ENCODE measurements around the gene POU4F1.

DNA sequence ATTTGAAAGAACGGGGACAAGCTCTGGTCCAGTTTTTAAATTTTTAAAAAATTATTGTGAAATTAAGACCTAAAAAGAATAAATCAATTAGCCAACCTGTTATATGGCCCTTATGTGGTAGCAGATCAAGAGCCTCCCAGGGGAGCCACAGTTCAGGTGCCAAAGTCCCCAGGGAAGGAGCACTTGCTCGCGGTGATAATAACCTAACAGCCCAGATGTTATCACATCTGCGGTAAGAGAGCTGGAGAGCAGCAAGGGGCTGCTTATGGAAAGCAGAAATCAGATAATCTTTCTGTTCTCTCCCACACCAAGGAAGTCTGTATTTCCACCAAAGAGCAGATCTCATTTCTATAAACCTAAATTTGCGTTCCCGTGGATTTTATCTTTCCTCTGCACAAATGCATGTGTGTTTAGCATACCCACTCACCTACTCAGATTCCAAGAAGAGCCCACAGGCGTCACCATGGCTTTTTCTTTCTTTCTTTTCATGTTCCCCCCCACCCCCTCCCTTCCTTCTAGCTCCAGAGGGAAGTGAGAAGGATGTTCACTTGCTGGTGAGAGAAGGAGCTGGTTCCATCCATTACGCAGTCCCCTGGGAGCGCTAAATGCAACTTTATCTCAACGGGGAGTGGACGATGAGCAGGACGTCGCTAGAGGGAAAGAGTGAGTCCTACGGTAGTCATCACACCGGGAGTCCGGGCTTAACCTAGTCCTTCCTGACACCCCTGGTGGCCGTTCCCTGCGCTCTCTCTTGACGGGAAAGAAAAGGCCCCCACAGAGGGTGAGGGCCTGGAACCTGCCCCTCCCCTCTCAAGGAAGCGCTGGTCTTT lies 1.6 kb upstream of the POU4F1 start:
- TF ChIP-seq, protein P1, sequence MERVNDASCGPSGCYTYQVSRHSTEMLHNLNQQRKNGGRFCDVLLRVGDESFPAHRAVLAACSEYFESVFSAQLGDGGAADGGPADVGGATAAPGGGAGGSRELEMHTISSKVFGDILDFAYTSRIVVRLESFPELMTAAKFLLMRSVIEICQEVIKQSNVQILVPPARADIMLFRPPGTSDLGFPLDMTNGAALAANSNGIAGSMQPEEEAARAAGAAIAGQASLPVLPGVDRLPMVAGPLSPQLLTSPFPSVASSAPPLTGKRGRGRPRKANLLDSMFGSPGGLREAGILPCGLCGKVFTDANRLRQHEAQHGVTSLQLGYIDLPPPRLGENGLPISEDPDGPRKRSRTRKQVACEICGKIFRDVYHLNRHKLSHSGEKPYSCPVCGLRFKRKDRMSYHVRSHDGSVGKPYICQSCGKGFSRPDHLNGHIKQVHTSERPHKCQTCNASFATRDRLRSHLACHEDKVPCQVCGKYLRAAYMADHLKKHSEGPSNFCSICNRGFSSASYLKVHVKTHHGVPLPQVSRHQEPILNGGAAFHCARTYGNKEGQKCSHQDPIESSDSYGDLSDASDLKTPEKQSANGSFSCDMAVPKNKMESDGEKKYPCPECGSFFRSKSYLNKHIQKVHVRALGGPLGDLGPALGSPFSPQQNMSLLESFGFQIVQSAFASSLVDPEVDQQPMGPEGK (CRISPR knock-in tag; IDR thresholded peaks at IDR 0.05), result no peak
- TF ChIP-seq, protein P2, sequence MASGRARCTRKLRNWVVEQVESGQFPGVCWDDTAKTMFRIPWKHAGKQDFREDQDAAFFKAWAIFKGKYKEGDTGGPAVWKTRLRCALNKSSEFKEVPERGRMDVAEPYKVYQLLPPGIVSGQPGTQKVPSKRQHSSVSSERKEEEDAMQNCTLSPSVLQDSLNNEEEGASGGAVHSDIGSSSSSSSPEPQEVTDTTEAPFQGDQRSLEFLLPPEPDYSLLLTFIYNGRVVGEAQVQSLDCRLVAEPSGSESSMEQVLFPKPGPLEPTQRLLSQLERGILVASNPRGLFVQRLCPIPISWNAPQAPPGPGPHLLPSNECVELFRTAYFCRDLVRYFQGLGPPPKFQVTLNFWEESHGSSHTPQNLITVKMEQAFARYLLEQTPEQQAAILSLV (CRISPR knock-in tag; IDR thresholded peaks at IDR 0.05; ENCODE audit: borderline replicate concordance), result no peak
- peak; percentile 18; the same call in 1 of the 2 replicates for TF ChIP-seq CTCF (CRISPR knock-in tag; IDR thresholded peaks at IDR 0.05)
- TF ChIP-seq ZNF292 (CRISPR knock-in tag; IDR thresholded peaks at IDR 0.05; ENCODE audit: borderline replicate concordance, low read depth), result no peak
- TF ChIP-seq ZHX1 (CRISPR knock-in tag; IDR thresholded peaks at IDR 0.05; ENCODE audit: low read depth), result no peak
- TF ChIP-seq ATF4 (CRISPR knock-in tag; IDR thresholded peaks at IDR 0.05), result no peak
- TF ChIP-seq, protein P3, sequence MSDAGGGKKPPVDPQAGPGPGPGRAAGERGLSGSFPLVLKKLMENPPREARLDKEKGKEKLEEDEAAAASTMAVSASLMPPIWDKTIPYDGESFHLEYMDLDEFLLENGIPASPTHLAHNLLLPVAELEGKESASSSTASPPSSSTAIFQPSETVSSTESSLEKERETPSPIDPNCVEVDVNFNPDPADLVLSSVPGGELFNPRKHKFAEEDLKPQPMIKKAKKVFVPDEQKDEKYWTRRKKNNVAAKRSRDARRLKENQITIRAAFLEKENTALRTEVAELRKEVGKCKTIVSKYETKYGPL (CRISPR knock-in tag; IDR thresholded peaks at IDR 0.05), result no peak
